A673 (cell line): ENCODE measurements around the gene RIC8B. TPM values are rescaled to one million over a fixed set of nuclear protein-coding genes. Genes with fewer than 3 reads are reported as not detected.

ENCODE experiments used
- BruUV-seq: library from RNA; stranded (reverse); fragments of 400-500 nt; replicated peaks from 2 replicates; lab custom pipeline; 2021; lab: Mats Ljungman, UMichigan
- CTCF ChIA-PET: fragments of 300-600 bp; sonication (Branson Sonifier 250); formaldehyde crosslinking; loops from one replicate; lab custom pipeline; 2022; ENCODE audit warnings: antibody characterized with exemption; lab: Charles Lee
- POLR2A ChIA-PET: fragments of 300-600 bp; sonication (Branson Sonifier 250); formaldehyde crosslinking; loops from one replicate; lab custom pipeline; 2022; ENCODE audit warnings: antibody characterized with exemption; ENCODE audit not compliant: low non-redundant PET; lab: Charles Lee
- DNase-seq: peaks from one replicate; pipeline ENCODE4 v3.0.0-alpha.2; 2015; ENCODE audit warnings: low spot score
- H3K27ac ChIP-seq: fragments of 200-600 bp; sonication (generic); 2 replicates; pipeline ENCODE4 v1.5.1; 2016; ENCODE audit warnings: mixed run types, low read depth, mild to moderate bottlenecking, mixed read lengths, antibody characterized with exemption, low read length; ENCODE audit not compliant: poor library complexity, severe bottlenecking
- H3K27me3 ChIP-seq: fragments of 200-600 bp; sonication (generic); replicated peaks from 2 replicates; pipeline ENCODE4 v1.6.1; 2017; ENCODE audit warnings: mixed run types, low read depth, mild to moderate bottlenecking, mixed read lengths, antibody characterized with exemption, low read length; ENCODE audit not compliant: insufficient read depth, poor library complexity
- H3K36me3 ChIP-seq: fragments of 200-600 bp; sonication (generic); 2 replicates; pipeline ENCODE4 v1.6.1; 2016; ENCODE audit warnings: mixed run types, mild to moderate bottlenecking, mixed read lengths, antibody characterized with exemption, low read length; ENCODE audit not compliant: insufficient read depth, poor library complexity, severe bottlenecking
- H3K4me1 ChIP-seq: fragments of 200-600 bp; sonication (generic); 2 replicates; pipeline ENCODE4 v1.6.1; 2017; ENCODE audit warnings: mixed run types, mild to moderate bottlenecking, mixed read lengths, antibody characterized with exemption, low read length; ENCODE audit not compliant: insufficient read depth, poor library complexity, severe bottlenecking
- H3K4me3 ChIP-seq: fragments of 200-600 bp; sonication (generic); 2 replicates; pipeline ENCODE4 v1.5.1; 2016; ENCODE audit warnings: low read depth, mixed run types, mild to moderate bottlenecking, mixed read lengths, low read length; ENCODE audit not compliant: poor library complexity, severe bottlenecking
- H3K9me3 ChIP-seq: fragments of 200-600 bp; sonication (generic); 2 replicates; pipeline ENCODE4 v1.6.1; 2016; ENCODE audit warnings: mixed run types, low read depth, mild to moderate bottlenecking, mixed read lengths, antibody characterized with exemption, low read length; ENCODE audit not compliant: poor library complexity, severe bottlenecking
- EZH2 ChIP-seq: fragments of 200-600 bp; sonication (generic); IDR thresholded peaks from 2 replicates; pipeline ENCODE4 v1.6.1; 2017; ENCODE audit warnings: borderline replicate concordance, low read depth, mild to moderate bottlenecking, mixed read lengths, antibody characterized with exemption, low read length; ENCODE audit not compliant: poor library complexity, severe bottlenecking
- intact Hi-C: fragments of 100-400 bp; cut with micrococcal nuclease; formaldehyde crosslinking; loops from one replicate; pipeline ENCODE4 v1.10.0; 2022; ENCODE audit not compliant: unreplicated experiment
- total RNA-seq: library from RNA; stranded (reverse); gene quantifications from 2 replicates; pipeline ENCODE4 v1.2.3, GENCODE V29; 2021
- TF ChIP-seq, protein P1 (sequence below): fragments of 300-800, 200-600 bp; sonication (generic); conservative IDR thresholded peaks from 2 replicates; pipeline ENCODE4 v1.5.1; 2017; ENCODE audit warnings: low read depth, mild to moderate bottlenecking, antibody characterized with exemption, low read length, moderate library complexity, mixed read lengths

The RIC8B gene
- total RNA-seq, 1 experiment from 2014 or later = 21.3 TPM

DNA sequence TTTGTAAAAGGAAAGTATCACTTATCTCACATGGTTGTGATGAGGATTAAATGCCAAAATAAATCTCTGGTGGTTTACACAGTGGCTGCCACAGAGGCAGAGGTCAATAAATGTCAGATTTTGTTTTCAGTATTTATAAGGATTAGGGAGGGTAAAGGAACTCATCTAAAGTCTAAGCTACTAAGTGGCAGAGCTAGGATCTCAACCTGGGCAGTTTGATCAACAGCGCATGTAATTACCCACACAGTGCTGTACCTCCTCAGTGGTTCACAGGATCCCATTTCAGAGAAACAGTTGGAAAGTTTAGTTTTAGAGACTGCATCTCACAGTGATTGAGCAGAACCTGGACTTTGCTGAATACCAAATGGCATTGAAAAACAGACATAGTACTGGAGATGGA lies 44.9 kb upstream of the RIC8B start:
- no peak for DNase-seq
- Histone ChIP-seq H3K4me3 (no peak overlapping the region), H3K36me3 (no peaks in the 10 kb centered on the region), H3K27me3 (no peaks in the 10 kb centered on the region), H3K9me3 (no peaks in the 10 kb centered on the region), H3K27ac (no peak overlapping the region), H3K4me1 (no peaks in the 10 kb centered on the region)
- TF ChIP-seq, protein P1, sequence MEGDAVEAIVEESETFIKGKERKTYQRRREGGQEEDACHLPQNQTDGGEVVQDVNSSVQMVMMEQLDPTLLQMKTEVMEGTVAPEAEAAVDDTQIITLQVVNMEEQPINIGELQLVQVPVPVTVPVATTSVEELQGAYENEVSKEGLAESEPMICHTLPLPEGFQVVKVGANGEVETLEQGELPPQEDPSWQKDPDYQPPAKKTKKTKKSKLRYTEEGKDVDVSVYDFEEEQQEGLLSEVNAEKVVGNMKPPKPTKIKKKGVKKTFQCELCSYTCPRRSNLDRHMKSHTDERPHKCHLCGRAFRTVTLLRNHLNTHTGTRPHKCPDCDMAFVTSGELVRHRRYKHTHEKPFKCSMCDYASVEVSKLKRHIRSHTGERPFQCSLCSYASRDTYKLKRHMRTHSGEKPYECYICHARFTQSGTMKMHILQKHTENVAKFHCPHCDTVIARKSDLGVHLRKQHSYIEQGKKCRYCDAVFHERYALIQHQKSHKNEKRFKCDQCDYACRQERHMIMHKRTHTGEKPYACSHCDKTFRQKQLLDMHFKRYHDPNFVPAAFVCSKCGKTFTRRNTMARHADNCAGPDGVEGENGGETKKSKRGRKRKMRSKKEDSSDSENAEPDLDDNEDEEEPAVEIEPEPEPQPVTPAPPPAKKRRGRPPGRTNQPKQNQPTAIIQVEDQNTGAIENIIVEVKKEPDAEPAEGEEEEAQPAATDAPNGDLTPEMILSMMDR = no peak
- TF ChIP-seq EZH2 = no peak
- CTCF ChIA-PET = no interaction called here
- intact Hi-C loops = no loop called here
- POLR2A ChIA-PET = no interaction called here
- BruUV-seq = no TSS peak

DNA sequence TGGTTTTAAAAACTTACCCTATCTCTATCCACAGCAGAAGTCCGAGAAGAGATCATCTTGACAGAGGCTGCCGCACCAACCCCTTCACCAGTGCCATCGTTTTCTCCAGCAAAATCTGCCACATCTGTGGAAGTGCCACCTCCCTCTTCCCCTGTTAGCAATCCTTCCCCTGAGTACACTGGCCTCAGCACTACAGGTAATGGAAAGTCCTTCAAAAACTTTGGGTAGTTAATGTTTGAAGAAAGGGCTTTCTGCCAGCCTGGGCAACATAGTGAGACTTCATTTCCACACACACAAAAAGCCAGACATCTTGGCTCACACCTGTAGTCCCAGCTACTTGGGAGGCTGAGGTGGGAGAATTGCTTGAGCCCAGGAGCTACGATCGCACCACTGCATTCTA lies 41.6 kb upstream of the RIC8B start:
- Histone ChIP-seq H3K27me3 (no peaks in the 10 kb centered on the region), H3K4me1 (no peaks in the 10 kb centered on the region), H3K27ac (no peak overlapping the region), H3K36me3 (no peaks in the 10 kb centered on the region), H3K4me3 (no peak overlapping the region), H3K9me3 (no peaks in the 10 kb centered on the region)
- ChIA-PET CTCF (no interaction called here), POLR2A (no interaction called here)
- TF ChIP-seq, protein P1 = no peak
- no peak for TF ChIP-seq EZH2
- DNase-seq = no peak
- intact Hi-C loops = no loop called here
- BruUV-seq = no TSS peak

DNA sequence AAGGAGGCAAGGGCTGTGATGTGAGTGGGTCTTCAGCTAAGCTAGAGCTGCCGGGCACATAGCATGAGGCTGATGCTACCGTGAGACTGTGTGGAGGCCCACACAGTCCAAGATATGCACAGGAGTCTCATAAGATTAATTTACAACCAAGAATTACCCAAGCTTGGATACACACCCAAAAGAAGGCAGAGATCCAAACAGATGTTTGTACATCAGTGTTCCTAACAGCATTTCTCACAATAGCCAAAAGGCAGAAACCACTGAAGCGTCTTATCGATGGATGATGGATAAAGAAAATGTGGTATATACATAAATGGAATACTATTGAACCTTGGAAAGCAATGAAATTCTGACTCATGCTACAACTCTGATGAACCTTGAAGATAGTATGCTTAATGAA lies 40.8 kb upstream of the RIC8B start:
- DNase-seq = no peak
- ChIA-PET POLR2A (no interaction called here), CTCF (no interaction called here)
- BruUV-seq = no TSS peak
- Histone ChIP-seq H3K4me3 (no peak overlapping the region), H3K36me3 (no peaks in the 10 kb centered on the region), H3K27me3 (no peaks in the 10 kb centered on the region), H3K9me3 (no peaks in the 10 kb centered on the region), H3K4me1 (no peaks in the 10 kb centered on the region), H3K27ac (no peak overlapping the region)
- no peak for TF ChIP-seq EZH2
- TF ChIP-seq, protein P1 = no peak
- intact Hi-C loops = no loop called here
